OCI-LY1 (cell line): ENCODE results near the gene ITGA2.

Source experiments
- H2AFZ ChIP-seq: fragments of 200-600 bp; sonication (generic), shearing (Covaris generic); 2 replicates; pipeline ENCODE4 v1.6.0; 2014; ENCODE audit warnings: antibody characterized with exemption, mild to moderate bottlenecking, low read length
- H3F3A ChIP-seq: fragments of 200-600 bp; sonication (generic), shearing (Covaris generic); 2 replicates; pipeline ENCODE4 v1.6.0; 2014; ENCODE audit warnings: mild to moderate bottlenecking, antibody characterized with exemption, low read length, moderate library complexity; ENCODE audit not compliant: insufficient read depth
- H3K27ac ChIP-seq: fragments of 200-600 bp; sonication (generic); 2 replicates; pipeline ENCODE4 v1.5.1; 2014; ENCODE audit warnings: low read length, mixed run types, mild to moderate bottlenecking, low read depth; ENCODE audit not compliant: poor library complexity, severe bottlenecking
- H3K27me3 ChIP-seq: fragments of 200-600 bp; sonication (generic); 2 replicates; pipeline ENCODE4 v1.6.0; 2014; ENCODE audit warnings: antibody characterized with exemption, mild to moderate bottlenecking, low read length, moderate library complexity; ENCODE audit not compliant: insufficient read depth
- H3K36me3 ChIP-seq: fragments of 200-600 bp; sonication (generic); 2 replicates; pipeline ENCODE4 v1.6.1; 2014; ENCODE audit warnings: mild to moderate bottlenecking, antibody characterized with exemption, low read length, moderate library complexity, mixed read lengths; ENCODE audit not compliant: insufficient read depth
- H3K4me1 ChIP-seq: fragments of 200-600 bp; sonication (generic); 2 replicates; pipeline ENCODE4 v1.5.1; 2014; ENCODE audit warnings: mild to moderate bottlenecking, low read length, moderate library complexity; ENCODE audit not compliant: insufficient read depth, severe bottlenecking
- H3K4me2 ChIP-seq: fragments of 200-600 bp; sonication (generic), shearing (Covaris generic); 2 replicates; pipeline ENCODE4 v1.6.1; 2014; ENCODE audit warnings: low read length
- H3K4me3 ChIP-seq: fragments of 200-600 bp; sonication (generic); 2 replicates; pipeline ENCODE4 v1.5.1; 2014; ENCODE audit warnings: low read length, low read depth, mild to moderate bottlenecking, mixed read lengths; ENCODE audit not compliant: poor library complexity, severe bottlenecking
- H3K79me2 ChIP-seq: fragments of 200-600 bp; shearing (Covaris generic); 2 replicates; pipeline ENCODE4 v1.6.1; 2016; ENCODE audit warnings: mixed run types, low read length, mixed read lengths; ENCODE audit not compliant: insufficient read depth
- H3K9ac ChIP-seq: fragments of 200-600 bp; sonication (generic), shearing (Covaris generic); 2 replicates; pipeline ENCODE4 v1.6.1; 2014; ENCODE audit warnings: mild to moderate bottlenecking, low read length, mixed read lengths
- H3K9me2 ChIP-seq: fragments of 200-600 bp; sonication (generic), shearing (Covaris generic); 2 replicates; pipeline ENCODE4 v1.6.1; 2014; ENCODE audit warnings: low read depth, mild to moderate bottlenecking, low read length, mixed read lengths
- H3K9me3 ChIP-seq: fragments of 200-600 bp; shearing (Covaris generic); 2 replicates; pipeline ENCODE4 v1.6.1; 2014; ENCODE audit warnings: low read length, mixed read lengths
- H4K20me1 ChIP-seq: fragments of 200-600 bp; sonication (generic), shearing (Covaris generic); 2 replicates; pipeline ENCODE4 v1.6.0; 2016; ENCODE audit warnings: mild to moderate bottlenecking, low read length; ENCODE audit not compliant: insufficient read depth
- EZH2 ChIP-seq: fragments of 200-600 bp; sonication (generic), shearing (Covaris generic); IDR thresholded peaks from 2 replicates; pipeline ENCODE4 v1.8.0; 2017; ENCODE audit warnings: borderline replicate concordance, mixed run types, mild to moderate bottlenecking, antibody characterized with exemption, low read length, moderate library complexity, mixed read lengths
- TF ChIP-seq, protein P1 (sequence below): fragments of 200-600 bp; sonication (generic), shearing (Covaris generic); IDR thresholded peaks from 2 replicates; pipeline ENCODE4 v1.5.1; 2017; ENCODE audit warnings: mild to moderate bottlenecking, antibody characterized with exemption, low read length, moderate library complexity, mixed read lengths

The ITGA2 gene

DNA sequence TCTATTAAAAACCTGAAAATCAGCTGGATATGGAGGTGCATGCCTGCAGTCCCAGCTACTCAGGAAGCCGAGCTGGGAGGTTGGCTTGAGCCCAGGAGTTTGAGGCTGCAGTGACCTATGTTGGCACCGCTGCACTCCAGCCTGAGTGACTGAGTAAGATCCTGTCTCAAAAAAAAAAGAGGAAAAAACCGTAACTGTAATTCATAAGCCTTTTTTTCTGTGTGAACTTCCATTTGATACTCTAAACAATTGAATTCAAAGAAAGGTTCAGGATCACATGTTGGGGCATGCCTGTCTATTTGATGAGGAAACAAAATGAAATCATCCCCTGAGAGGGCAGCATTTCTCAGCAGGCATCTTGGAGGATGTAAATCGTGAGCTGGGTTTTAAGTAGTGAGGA lies 38.8 kb downstream of the ITGA2 start:
- Histone ChIP-seq H3K36me3 (no peaks in the 10 kb centered on the region), H3K9me3 (no peaks in the 10 kb centered on the region), H3K27ac (no peak overlapping the region), H3K4me3 (no peak overlapping the region), H3K4me2 (no peak overlapping the region), H3K27me3 (no peaks in the 10 kb centered on the region), H2AFZ (no peak overlapping the region), H3F3A (no peaks in the 10 kb centered on the region), H3K9me2 (no peaks in the 10 kb centered on the region), H3K9ac (no peak overlapping the region), H3K79me2 (no peaks in the 10 kb centered on the region), H4K20me1 (no peaks in the 10 kb centered on the region), H3K4me1 (no peaks in the 10 kb centered on the region)
- TF ChIP-seq EZH2, result no peak
- TF ChIP-seq, protein P1, sequence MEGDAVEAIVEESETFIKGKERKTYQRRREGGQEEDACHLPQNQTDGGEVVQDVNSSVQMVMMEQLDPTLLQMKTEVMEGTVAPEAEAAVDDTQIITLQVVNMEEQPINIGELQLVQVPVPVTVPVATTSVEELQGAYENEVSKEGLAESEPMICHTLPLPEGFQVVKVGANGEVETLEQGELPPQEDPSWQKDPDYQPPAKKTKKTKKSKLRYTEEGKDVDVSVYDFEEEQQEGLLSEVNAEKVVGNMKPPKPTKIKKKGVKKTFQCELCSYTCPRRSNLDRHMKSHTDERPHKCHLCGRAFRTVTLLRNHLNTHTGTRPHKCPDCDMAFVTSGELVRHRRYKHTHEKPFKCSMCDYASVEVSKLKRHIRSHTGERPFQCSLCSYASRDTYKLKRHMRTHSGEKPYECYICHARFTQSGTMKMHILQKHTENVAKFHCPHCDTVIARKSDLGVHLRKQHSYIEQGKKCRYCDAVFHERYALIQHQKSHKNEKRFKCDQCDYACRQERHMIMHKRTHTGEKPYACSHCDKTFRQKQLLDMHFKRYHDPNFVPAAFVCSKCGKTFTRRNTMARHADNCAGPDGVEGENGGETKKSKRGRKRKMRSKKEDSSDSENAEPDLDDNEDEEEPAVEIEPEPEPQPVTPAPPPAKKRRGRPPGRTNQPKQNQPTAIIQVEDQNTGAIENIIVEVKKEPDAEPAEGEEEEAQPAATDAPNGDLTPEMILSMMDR, result no peak

DNA sequence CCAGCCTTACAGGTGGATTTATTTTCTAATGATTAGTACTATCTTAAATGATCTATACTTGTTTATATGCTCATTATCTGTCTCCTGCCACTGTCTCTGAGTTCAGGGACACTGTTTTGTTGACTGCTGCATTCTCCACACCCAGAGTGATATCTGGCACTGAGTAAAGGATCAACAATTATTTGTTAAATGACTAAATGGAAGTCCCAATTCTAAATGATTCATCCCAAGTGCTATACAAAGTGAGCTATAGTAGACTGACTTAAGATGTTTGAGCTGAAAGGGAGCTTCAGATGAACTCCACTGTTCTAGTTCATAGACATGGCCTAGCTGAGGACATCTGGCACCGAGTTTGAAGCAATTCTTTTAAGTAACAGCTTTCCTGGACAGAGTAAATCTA lies 40.5 kb downstream of the ITGA2 start:
- Histone ChIP-seq H3K36me3 (no peaks in the 10 kb centered on the region), H3K9ac (no peak overlapping the region), H2AFZ (no peak overlapping the region), H3K79me2 (no peaks in the 10 kb centered on the region), H3K27ac (no peak overlapping the region), H3K9me2 (no peaks in the 10 kb centered on the region), H3K4me3 (no peak overlapping the region), H3K4me2 (no peak overlapping the region), H3F3A (no peaks in the 10 kb centered on the region), H3K27me3 (no peaks in the 10 kb centered on the region), H3K4me1 (no peaks in the 10 kb centered on the region), H3K9me3 (no peaks in the 10 kb centered on the region), H4K20me1 (no peaks in the 10 kb centered on the region)
- TF ChIP-seq, protein P1, result no peak
- TF ChIP-seq EZH2, result no peak

DNA sequence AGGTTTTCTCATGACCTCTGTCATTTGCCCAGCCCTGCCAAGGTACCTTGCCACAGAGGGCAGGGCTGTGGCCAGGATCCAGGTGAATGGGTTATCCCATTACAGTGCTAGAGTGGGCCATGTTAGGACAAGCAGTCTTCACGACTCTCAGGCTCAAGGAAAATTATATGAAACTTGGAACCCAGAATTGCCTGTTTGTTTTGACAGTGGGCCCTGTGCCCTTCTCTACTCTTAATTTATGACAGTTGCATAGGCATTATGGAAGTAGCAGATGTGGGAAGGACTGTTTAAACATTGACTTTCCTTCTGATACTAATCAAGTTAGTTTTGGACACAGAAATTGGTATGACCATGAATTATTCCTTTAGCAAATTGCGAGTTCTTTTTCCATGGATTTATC lies 41.7 kb downstream of the ITGA2 start:
- H3K4me1 ChIP-seq, result no peaks in the 10 kb centered on the region
- no peak overlapping the region for H2AFZ ChIP-seq
- no peak overlapping the region for H3K9ac ChIP-seq
- H3K27me3 ChIP-seq, result no peaks in the 10 kb centered on the region
- H3F3A ChIP-seq, result no peaks in the 10 kb centered on the region
- H3K9me2 ChIP-seq, result no peaks in the 10 kb centered on the region
- no peak overlapping the region for H3K4me3 ChIP-seq
- no peaks in the 10 kb centered on the region for H3K36me3 ChIP-seq
- H3K4me2 ChIP-seq, result no peak overlapping the region
- no peaks in the 10 kb centered on the region for H3K9me3 ChIP-seq
- TF ChIP-seq, protein P1, result no peak
- no peak for TF ChIP-seq EZH2
- no peaks in the 10 kb centered on the region for H3K79me2 ChIP-seq
- H4K20me1 ChIP-seq, result no peaks in the 10 kb centered on the region
- H3K27ac ChIP-seq, result no peak overlapping the region
